Body of pancreas (tissue), 4 donors: Measurements from ENCODE around the gene IL18RAP.

ENCODE experiments used
- POLR2A ChIP-seq, 3 donors: fragments of 450-650 bp; IDR thresholded peaks; one replicate each; pipeline ENCODE4 v1.6.1; 2016; ENCODE audit warnings: antibody characterized with exemption in 3 of 3, mild to moderate bottlenecking in 2 of 3
- TF ChIP-seq, protein P1 (sequence below), 7 experiments: fragments of 450-650 bp in 4 of 7; fragments of 200-600 bp in 3 of 7; sonication (generic) in 3 of 7; IDR thresholded peaks; one replicate each; pipeline ENCODE4 v1.5.1; 2016 to 2019; ENCODE audit warnings: antibody characterized with exemption in 7 of 7

DNA sequence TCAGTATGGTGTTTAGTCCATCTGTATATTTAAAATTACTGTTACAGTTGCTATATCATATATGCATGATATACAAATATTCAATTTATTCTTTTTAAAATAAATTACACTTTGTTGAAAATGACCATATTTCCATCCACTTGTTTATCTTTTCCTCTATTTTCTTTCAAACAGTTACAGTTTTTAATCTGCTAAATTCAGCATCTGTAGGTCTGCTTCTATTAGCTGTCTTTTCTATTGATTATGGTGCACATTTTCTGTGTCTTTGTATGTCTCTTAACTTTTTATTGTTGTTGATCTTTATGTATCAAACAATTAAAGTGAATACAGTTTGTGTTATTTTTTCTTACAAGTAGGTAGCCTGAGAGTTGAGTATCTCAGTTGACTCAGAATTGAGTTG is 39.2 kb upstream of the IL18RAP start:
- TF ChIP-seq, protein P1, sequence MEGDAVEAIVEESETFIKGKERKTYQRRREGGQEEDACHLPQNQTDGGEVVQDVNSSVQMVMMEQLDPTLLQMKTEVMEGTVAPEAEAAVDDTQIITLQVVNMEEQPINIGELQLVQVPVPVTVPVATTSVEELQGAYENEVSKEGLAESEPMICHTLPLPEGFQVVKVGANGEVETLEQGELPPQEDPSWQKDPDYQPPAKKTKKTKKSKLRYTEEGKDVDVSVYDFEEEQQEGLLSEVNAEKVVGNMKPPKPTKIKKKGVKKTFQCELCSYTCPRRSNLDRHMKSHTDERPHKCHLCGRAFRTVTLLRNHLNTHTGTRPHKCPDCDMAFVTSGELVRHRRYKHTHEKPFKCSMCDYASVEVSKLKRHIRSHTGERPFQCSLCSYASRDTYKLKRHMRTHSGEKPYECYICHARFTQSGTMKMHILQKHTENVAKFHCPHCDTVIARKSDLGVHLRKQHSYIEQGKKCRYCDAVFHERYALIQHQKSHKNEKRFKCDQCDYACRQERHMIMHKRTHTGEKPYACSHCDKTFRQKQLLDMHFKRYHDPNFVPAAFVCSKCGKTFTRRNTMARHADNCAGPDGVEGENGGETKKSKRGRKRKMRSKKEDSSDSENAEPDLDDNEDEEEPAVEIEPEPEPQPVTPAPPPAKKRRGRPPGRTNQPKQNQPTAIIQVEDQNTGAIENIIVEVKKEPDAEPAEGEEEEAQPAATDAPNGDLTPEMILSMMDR (IDR thresholded peaks at IDR 0.05): no peak
- no peak for TF ChIP-seq POLR2A (IDR thresholded peaks at IDR 0.05)
